Adrenal gland (tissue), 12 donors: ENCODE data around the gene XRCC5. TPM values are rescaled to one million over a fixed set of nuclear protein-coding genes. Genes with fewer than 3 reads are reported as not detected.
"Not testable (repeated sequence)": the region's sequence is repeated elsewhere in the genome, so short reads cannot be mapped to it uniquely, and the experiment has no call there.

Experiments used
- DNase-seq, 7 donors: peaks; one replicate each; pipeline ENCODE4 v3.0.0-alpha.2; 2019 to 2020
- H3K27ac ChIP-seq, 5 donors: fragments of 200-600 bp; sonication (generic) in 4 of 5; 1 replicate in 3 of 5; 2 replicates in 2 of 5; pipeline versions ENCODE4 v1.5.1 to v1.8.0; 2016 to 2020; ENCODE audit warnings: mild to moderate bottlenecking in 1 of 5
- H3K27me3 ChIP-seq: fragments of 200-600 bp; 2 replicates; pipeline ENCODE4 v1.8.0; 2021
- H3K36me3 ChIP-seq, 2 donors: fragments of 200-600 bp; replicated peaks in 1 of 2; 1 replicate in 1 of 2; 2 replicates in 1 of 2; pipeline versions ENCODE4 v1.5.1 to v1.8.0; 2018 to 2022
- H3K4me1 ChIP-seq, 2 donors: fragments of 200-600 bp; replicated peaks in 1 of 2; 1 replicate in 1 of 2; 2 replicates in 1 of 2; pipeline versions ENCODE4 v1.5.1 to v1.8.0; 2018 to 2021
- H3K4me3 ChIP-seq, 4 donors: fragments of 200-600 bp; sonication (generic) in 3 of 4; one replicate each; pipeline ENCODE4 v1.5.1; 2016 to 2018
- H3K9me3 ChIP-seq, 3 donors: fragments of 200-600 bp; sonication (generic) in 1 of 3; replicated peaks in 1 of 3; 1 replicate in 2 of 3; 2 replicates in 1 of 3; pipeline versions ENCODE4 v1.5.1 to v1.8.0; 2016 to 2021
- POLR2A ChIP-seq, 2 donors: fragments of 450-650 bp; IDR thresholded peaks; one replicate each; pipeline ENCODE4 v1.6.1; 2017; ENCODE audit warnings: antibody characterized with exemption in 2 of 2, mild to moderate bottlenecking in 2 of 2, moderate library complexity in 1 of 2
- WGBS, 4 donors: extraction: QIAGEN DNeasy Blood & Tissue Kit in 2 of 4; methylation state at CpG; one replicate each; pipeline versions ENCODE4 v1.1.5 to v1.1.7; 2013 to 2017; 5-methylcytosine and 5-hydroxymethylcytosine counted together
- intact Hi-C, 2 donors: fragments of 100-400 bp; cut with DNase I; formaldehyde crosslinking; loops; one replicate each; pipeline versions ENCODE4 v1.14.1 to v1.15.0; 2022 to 2023
- polyA plus RNA-seq, 3 donors: library from polyadenylated mRNA; stranded (reverse); fragments of 200-250 nt in 2 of 3; fragments of 350-450 nt in 1 of 3; fragmentation: Illumina TruSeq in 1 of 3; extraction: RNeasy Lipid Tissue Mini Kit (QIAGEN cat#74804) in 1 of 3; gene quantifications; one replicate each; pipeline ENCODE4 v1.2.3, GENCODE V29; 2013 to 2014
- total RNA-seq, 9 donors: library from RNA; depleted of rRNA in 4 of 9; stranded (reverse); fragments of >200 nt in 4 of 9; fragments of 120-200 nt in 1 of 9; fragmentation: NEBNext Ultra II Directional in 1 of 9; extraction: Animal tissue kit (Norgen Biotek cat#: 25700) in 1 of 9; gene quantifications; one replicate each; pipeline versions ENCODE4 v1.1.0 to v1.2.4, GENCODE V29; 2013 to 2023
- TF ChIP-seq, protein P1 (sequence below), 6 experiments: fragments of 450-650 bp in 4 of 6; fragments of 200-600 bp in 2 of 6; sonication (generic) in 1 of 6; IDR thresholded peaks; 1 replicate in 5 of 6; 2 replicates in 1 of 6; pipeline versions ENCODE4 v1.5.1 to v1.8.0; 2016 to 2021; ENCODE audit warnings: antibody characterized with exemption in 6 of 6, mild to moderate bottlenecking in 2 of 6, moderate library complexity in 1 of 6
- donor health status: healthy with polysubstance abuse.
- donor health status: Bipolar disorder and iron deficiency.
- donor health status: DM: yes; HTN: yes; CAD: no.
- donor health status: DM: no; HTN: no; CAD: no.
- donor health status: DM: no; HTN: no; CAD: no.
- donor health status: DM: yes; HTN: yes; CAD: no.

XRCC5 gene
- total and polyA plus RNA-seq, 12 donors = 58.4 to 224 (median 158) TPM

DNA sequence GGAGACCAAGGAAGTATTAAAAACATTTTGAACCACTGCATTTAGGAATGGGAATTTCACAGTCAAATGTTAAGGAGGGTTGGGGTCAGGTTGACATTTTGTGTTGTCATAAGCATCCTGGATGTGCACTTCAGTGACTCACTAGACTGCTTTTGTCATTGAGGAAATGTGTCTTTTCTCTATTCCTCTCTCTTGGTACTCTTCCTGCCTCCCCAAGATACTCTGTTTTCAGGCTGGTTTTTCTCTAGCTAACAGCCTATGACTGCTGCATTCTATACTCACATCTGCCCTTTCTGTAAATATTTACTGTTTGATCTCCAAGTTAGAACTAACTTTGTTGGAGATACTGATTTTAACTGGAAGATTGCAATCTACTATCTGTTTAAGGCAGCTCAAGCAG is 23.4 kb downstream of the XRCC5 start:
- no peaks in the 10 kb centered on the region for H3K9me3 ChIP-seq
- DNase-seq = no peak
- no peak for TF ChIP-seq POLR2A (IDR thresholded peaks at IDR 0.05)
- no peak overlapping the region for H3K27ac ChIP-seq
- H3K36me3 ChIP-seq = peaks cover 0 to 74% of the 10 kb centered on the region in 2 donors
- H3K27me3 ChIP-seq = no peaks in the 10 kb centered on the region
- no peak overlapping the region for H3K4me3 ChIP-seq
- H3K4me1 ChIP-seq = no peaks in the 10 kb centered on the region
- intact Hi-C loops = no loop called here

DNA sequence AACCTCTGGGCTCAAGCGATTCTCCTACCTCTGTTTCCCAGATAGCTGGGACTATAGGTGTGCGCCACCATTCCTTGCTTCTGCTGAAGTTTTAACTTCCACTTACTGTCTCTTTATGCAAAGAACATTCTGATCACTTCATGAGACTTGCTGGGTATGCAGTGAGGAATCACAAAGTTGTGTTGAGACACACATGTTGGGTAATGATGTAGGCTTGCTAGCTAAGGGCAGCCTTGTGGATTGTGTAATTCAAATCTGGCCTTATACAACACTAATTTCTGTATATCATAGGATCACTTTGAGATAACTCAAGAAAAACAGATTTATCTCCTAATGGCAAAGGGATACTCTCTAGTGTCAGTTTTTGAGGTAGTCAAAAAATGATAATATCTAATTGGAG is 24.2 kb downstream of the XRCC5 start:
- H3K36me3 ChIP-seq = peaks cover 0 to 74% of the 10 kb centered on the region in 2 donors
- no peaks in the 10 kb centered on the region for H3K27me3 ChIP-seq

DNA sequence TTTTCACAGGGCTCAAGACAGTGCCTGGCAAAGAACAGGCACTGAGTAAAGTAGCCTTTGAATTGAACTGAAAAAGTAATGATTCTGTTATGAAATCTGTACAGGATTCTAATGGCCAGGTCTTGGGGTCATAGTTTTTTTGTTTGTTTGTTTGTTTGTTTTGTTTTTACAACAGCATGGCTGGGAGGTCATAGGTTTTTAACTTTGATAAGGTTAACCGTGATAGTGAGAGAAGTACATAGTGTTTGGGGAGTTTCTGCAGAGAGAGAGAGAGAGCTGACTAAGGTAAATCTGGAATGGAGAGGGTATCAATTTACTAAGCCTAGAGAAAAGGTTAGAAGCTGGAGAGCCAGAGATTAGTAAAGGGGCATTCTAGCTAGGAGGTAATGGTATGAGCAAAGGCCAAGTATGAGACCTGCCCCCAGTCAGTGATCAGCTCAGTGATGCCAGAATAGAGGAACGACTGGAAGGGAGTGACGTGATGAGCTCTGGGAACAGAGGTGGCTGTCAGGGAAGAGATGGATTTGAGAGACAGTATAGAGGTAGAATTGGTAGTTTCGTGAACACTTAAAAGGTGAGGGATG is 25.9 kb downstream of the XRCC5 start:
- no peak for TF ChIP-seq POLR2A (IDR thresholded peaks at IDR 0.05)
- TF ChIP-seq, protein P1, sequence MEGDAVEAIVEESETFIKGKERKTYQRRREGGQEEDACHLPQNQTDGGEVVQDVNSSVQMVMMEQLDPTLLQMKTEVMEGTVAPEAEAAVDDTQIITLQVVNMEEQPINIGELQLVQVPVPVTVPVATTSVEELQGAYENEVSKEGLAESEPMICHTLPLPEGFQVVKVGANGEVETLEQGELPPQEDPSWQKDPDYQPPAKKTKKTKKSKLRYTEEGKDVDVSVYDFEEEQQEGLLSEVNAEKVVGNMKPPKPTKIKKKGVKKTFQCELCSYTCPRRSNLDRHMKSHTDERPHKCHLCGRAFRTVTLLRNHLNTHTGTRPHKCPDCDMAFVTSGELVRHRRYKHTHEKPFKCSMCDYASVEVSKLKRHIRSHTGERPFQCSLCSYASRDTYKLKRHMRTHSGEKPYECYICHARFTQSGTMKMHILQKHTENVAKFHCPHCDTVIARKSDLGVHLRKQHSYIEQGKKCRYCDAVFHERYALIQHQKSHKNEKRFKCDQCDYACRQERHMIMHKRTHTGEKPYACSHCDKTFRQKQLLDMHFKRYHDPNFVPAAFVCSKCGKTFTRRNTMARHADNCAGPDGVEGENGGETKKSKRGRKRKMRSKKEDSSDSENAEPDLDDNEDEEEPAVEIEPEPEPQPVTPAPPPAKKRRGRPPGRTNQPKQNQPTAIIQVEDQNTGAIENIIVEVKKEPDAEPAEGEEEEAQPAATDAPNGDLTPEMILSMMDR (IDR thresholded peaks at IDR 0.05) = no peak
- 79 to 84% (median 84%) methylated on average over 4 of the region's 4 CpGs for WGBS, 4 donors

More for the DNA sequence above, 24.2 kb downstream of the XRCC5 start:
- 98 to 100% (median 98%) methylated on average over 2 of the region's 2 CpGs for WGBS, 4 donors
- TF ChIP-seq POLR2A (IDR thresholded peaks at IDR 0.05) = no peak
- TF ChIP-seq, protein P1 (IDR thresholded peaks at IDR 0.05) = no peak
- Histone ChIP-seq H3K4me1 (no peaks in the 10 kb centered on the region), H3K9me3 (no peaks in the 10 kb centered on the region), H3K4me3 (no peak overlapping the region), H3K27ac (peak overlapping the region in 1 of 5 donors; percentile 26)
- DNase-seq = peak in 1 of 7 donors; percentile 46
- intact Hi-C loops = no loop called here

DNA sequence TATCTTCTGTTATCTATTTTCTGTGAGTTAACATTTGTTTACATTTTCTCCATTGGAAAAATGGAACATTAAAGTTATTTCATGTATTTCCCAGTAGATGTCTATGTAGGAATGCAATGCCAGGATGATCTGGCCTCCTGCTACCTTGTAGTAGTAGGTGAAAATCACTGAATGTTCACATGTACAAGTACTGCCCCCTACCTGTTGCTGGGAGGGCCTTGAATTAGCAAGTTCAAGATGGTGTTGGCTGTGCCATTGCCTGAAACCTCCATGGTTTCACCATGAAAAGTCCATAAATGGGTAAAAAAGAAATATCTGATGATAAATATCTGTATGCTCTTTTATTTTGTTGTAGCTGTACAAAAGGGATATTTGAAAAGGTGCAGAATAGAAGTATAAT is 30.7 kb downstream of the XRCC5 start:
- TF ChIP-seq, protein P1 (IDR thresholded peaks at IDR 0.05) = peak in 2 of 6 experiments; percentile 13 to 21
- no peak for TF ChIP-seq POLR2A (IDR thresholded peaks at IDR 0.05)
- Histone ChIP-seq H3K36me3 (peaks cover 0 to 84% of the 10 kb centered on the region in 2 donors), H3K9me3 (no peaks in the 10 kb centered on the region), H3K4me1 (no peaks in the 10 kb centered on the region), H3K27me3 (no peaks in the 10 kb centered on the region), H3K4me3 (no peak overlapping the region), H3K27ac (no peak overlapping the region)
- intact Hi-C loops = loop anchor here in 1 of 2 donors (10.0 kb wide), 1 partner anchor 265 kb away; no protein-coding TSS in a partner anchor
- DNase-seq = peak in 1 of 7 donors; percentile 32

More for the DNA sequence above, 25.9 kb downstream of the XRCC5 start:
- no peak for DNase-seq
- Histone ChIP-seq H3K9me3 (no peaks in the 10 kb centered on the region), H3K4me1 (no peaks in the 10 kb centered on the region), H3K36me3 (peaks cover 0 to 81% of the 10 kb centered on the region in 2 donors), H3K27me3 (no peaks in the 10 kb centered on the region), H3K27ac (no peak overlapping the region), H3K4me3 (no peak overlapping the region)
- intact Hi-C loops = no loop called here

DNA sequence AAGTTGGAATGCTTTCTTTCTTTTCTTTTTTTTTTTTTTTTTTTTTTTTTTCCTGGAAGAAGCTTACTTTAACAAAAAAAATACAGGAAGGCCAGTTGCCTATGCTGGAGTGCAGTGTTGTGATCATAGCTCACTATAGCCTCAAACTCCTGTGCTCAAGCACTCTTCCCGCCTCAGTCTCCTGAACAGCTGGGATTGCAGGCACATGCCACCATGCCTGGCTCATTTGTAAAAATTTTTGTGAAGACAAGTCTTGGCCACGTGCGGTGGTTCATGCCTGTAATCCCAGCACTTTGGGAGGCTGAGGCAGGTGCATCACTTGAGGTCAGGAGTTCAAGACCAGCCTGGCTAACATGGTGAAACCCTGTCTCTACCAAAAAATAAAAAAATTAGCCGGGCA is 32.4 kb downstream of the XRCC5 start:
- H3K4me1 ChIP-seq, DNase-seq, H3K27me3 ChIP-seq, H3K4me3 ChIP-seq, H3K9me3 ChIP-seq, H3K27ac ChIP-seq: not testable (repeated sequence)
- H3K36me3 ChIP-seq = peaks cover 0 to 95% of the 10 kb centered on the region in 2 donors
- intact Hi-C loops = loop anchor here in 1 of 2 donors (10.0 kb wide), 1 partner anchor 263 kb away; no protein-coding TSS in a partner anchor
- WGBS, 4 donors = 95 to 100% (median 98%) methylated on average over 4 of the region's 4 CpGs
